GM23338 (cell line): ENCODE measurements around the gene MITF. TPM values are rescaled to one million over a fixed set of nuclear protein-coding genes. Genes with fewer than 3 reads are reported as not detected.

ENCODE experiments used
- ATAC-seq: fragments of 200-7000 bp; cut with Tn5 transposase; 3 replicates; pipeline ENCODE4 v1.9.1; 2020
- DNase-seq: peaks from one replicate; pipeline ENCODE4 v3.0.0-alpha.2; 2015; ENCODE audit warnings: low spot score
- H2AFZ ChIP-seq: fragments of 200-600 bp; sonication (generic); 2 replicates; pipeline ENCODE4 v1.8.0; 2016; ENCODE audit warnings: antibody characterized with exemption, mild to moderate bottlenecking, moderate library complexity
- H3F3A ChIP-seq: fragments of 200-600 bp; sonication (generic); replicated peaks from 2 replicates; pipeline ENCODE4 v1.8.0; 2017; ENCODE audit warnings: antibody characterized with exemption, mixed run types, low read depth
- H3K27ac ChIP-seq: fragments of 200-600 bp; sonication (generic); 2 replicates; pipeline ENCODE4 v1.6.1; 2016; ENCODE audit warnings: low read depth
- H3K27me3 ChIP-seq: fragments of 200-600 bp; sonication (generic); 2 replicates; pipeline ENCODE4 v1.8.0; 2016; ENCODE audit warnings: mild to moderate bottlenecking, mixed run types, moderate library complexity; ENCODE audit not compliant: insufficient read depth
- H3K36me3 ChIP-seq: fragments of 200-600 bp; sonication (generic); 2 replicates; pipeline ENCODE4 v1.8.0; 2016; ENCODE audit warnings: mild to moderate bottlenecking; ENCODE audit not compliant: insufficient read depth
- H3K4me1 ChIP-seq: fragments of 200-600 bp; sonication (generic); 2 replicates; pipeline ENCODE4 v1.8.0; 2016; ENCODE audit warnings: mild to moderate bottlenecking, moderate library complexity; ENCODE audit not compliant: insufficient read depth
- H3K4me2 ChIP-seq: fragments of 200-600 bp; sonication (generic); 2 replicates; pipeline ENCODE4 v1.7.1; 2017; ENCODE audit warnings: mixed run types
- H3K4me3 ChIP-seq: fragments of 200-600 bp; sonication (generic); 2 replicates; pipeline ENCODE4 v1.6.1; 2016; ENCODE audit warnings: mixed run types
- H3K79me2 ChIP-seq: fragments of 200-600 bp; sonication (generic); replicated peaks from 2 replicates; pipeline ENCODE4 v1.8.0; 2017; ENCODE audit warnings: mild to moderate bottlenecking; ENCODE audit not compliant: insufficient read depth
- H3K9me2 ChIP-seq: fragments of 200-600 bp; sonication (generic); 2 replicates; pipeline ENCODE4 v1.8.0; 2017; ENCODE audit not compliant: insufficient read depth
- H4K20me1 ChIP-seq: fragments of 200-600 bp; sonication (generic); replicated peaks from 2 replicates; pipeline ENCODE4 v1.8.0; 2017; ENCODE audit warnings: mild to moderate bottlenecking; ENCODE audit not compliant: insufficient read depth
- H3K27ac Mint-ChIP-seq: 2 replicates; pipeline ENCODE4 v1.8.0; 2020; ENCODE audit warnings: inconsistent platforms, mild to moderate bottlenecking, moderate library complexity, mixed read lengths
- H3K27me3 Mint-ChIP-seq: 3 replicates; pipeline ENCODE4 v1.8.0; 2022; ENCODE audit warnings: low read depth, mild to moderate bottlenecking, moderate library complexity, mixed read lengths, inconsistent platforms; ENCODE audit not compliant: insufficient read depth, poor library complexity
- H3K36me3 Mint-ChIP-seq: 3 replicates; pipeline ENCODE4 v1.8.0; 2021; ENCODE audit warnings: low read depth, mild to moderate bottlenecking, inconsistent platforms, moderate library complexity, mixed read lengths
- H3K4me1 Mint-ChIP-seq: 3 replicates; pipeline ENCODE4 v1.8.0; 2020; ENCODE audit warnings: mild to moderate bottlenecking, inconsistent platforms, mixed read lengths
- H3K4me3 Mint-ChIP-seq: 3 replicates; pipeline ENCODE4 v1.8.0; 2021; ENCODE audit warnings: moderate library complexity, mild to moderate bottlenecking, inconsistent platforms, mixed read lengths
- H3K9me3 Mint-ChIP-seq: 3 replicates; pipeline ENCODE4 v1.8.0; 2020; ENCODE audit warnings: moderate library complexity, mild to moderate bottlenecking, inconsistent platforms, mixed read lengths
- CTCF ChIP-seq, 2 experiments: fragments of 200-600 bp in 1 of 2; sonication (generic) in 1 of 2; conservative IDR thresholded peaks; 2 replicates each; pipeline versions ENCODE4 v1.5.1 to v1.6.1; 2016 to 2017; ENCODE audit warnings: antibody characterized with exemption in 2 of 2, low read depth in 2 of 2, mild to moderate bottlenecking in 2 of 2, moderate library complexity in 1 of 2
- EZH2 ChIP-seq: fragments of 200-600 bp; sonication (generic); IDR thresholded peaks from one replicate; pipeline ENCODE4 v1.8.0; 2017; ENCODE audit warnings: antibody characterized with exemption, mild to moderate bottlenecking, low read depth; ENCODE audit not compliant: unreplicated experiment
- EZH2phosphoT487 ChIP-seq: fragments of 200-600 bp; sonication (generic); IDR thresholded peaks from one replicate; pipeline ENCODE4 v1.8.1; 2018; ENCODE audit warnings: antibody characterized with exemption; ENCODE audit not compliant: unreplicated experiment
- STAT1 ChIP-seq: IDR thresholded peaks from one replicate; pipeline ENCODE4 v1.6.1; 2016; ENCODE audit warnings: antibody characterized with exemption; ENCODE audit not compliant: unreplicated experiment
- ZNF114 ChIP-seq: fragments of 250-450 bp; sonication (Bioruptor Pico); IDR thresholded peaks from 2 replicates; pipeline ENCODE4 v1.5.0; 2020; ENCODE audit warnings: mild to moderate bottlenecking, moderate library complexity
- ZNF331 ChIP-seq: fragments of 250-450 bp; sonication (Bioruptor Pico); IDR thresholded peaks from 2 replicates; pipeline ENCODE4 v1.5.0; 2020; ENCODE audit warnings: low read depth, mild to moderate bottlenecking, moderate library complexity
- ZNF462 ChIP-seq: fragments of 250-450 bp; sonication (Bioruptor Pico); IDR thresholded peaks from 2 replicates; pipeline ENCODE4 v1.5.0; 2020; ENCODE audit warnings: mild to moderate bottlenecking, moderate library complexity
- polyA plus RNA-seq: library from polyadenylated mRNA; unstranded; fragments of >200 nt; fragmentation: Nextera tagmentation; extraction: Ambion mirVana; gene quantifications from 2 replicates; pipeline ENCODE4 v1.2.1, GENCODE V29; 2016
- total RNA-seq: library from RNA; depleted of rRNA; stranded (reverse); fragments of >200 nt; shearing (Covaris generic); gene quantifications from 2 replicates; pipeline ENCODE4 v1.2.3, GENCODE V29; 2014

Gene MITF
- total and polyA plus RNA-seq, 2 experiments from 2014 or later = 1.9 to 2.4 TPM

DNA sequence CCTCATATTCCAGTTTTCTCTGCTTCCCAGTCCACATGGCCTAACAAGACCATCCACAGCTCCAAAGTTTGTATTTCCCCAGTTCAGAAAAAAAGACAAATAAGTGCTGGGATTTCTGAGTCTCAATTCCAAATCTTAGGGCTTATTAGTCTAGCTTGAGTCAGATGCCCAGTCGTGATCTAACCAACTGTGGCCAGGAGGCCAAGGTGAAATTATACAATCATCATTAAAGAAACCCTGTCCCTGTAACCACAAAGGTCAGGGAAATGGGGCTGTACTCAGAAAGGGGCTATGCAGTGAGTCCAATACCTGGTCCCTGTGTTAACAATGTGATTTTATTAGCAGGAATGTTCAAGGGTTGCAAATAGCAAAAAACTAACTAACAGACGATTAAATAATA lies 40.5 kb upstream of the MITF start:
- Mint-ChIP-seq H3K4me3 (no peak overlapping the region), H3K36me3 (no peaks in the 10 kb centered on the region), H3K27me3 (peaks cover 3% of the 10 kb centered on the region), H3K4me1 (no peaks in the 10 kb centered on the region; the same call in 2 of the 3 replicates), H3K9me3 (peaks cover 3% of the 10 kb centered on the region; the same call in 2 of the 3 replicates), H3K27ac (no peak overlapping the region)
- Histone ChIP-seq H3K4me1 (no peaks in the 10 kb centered on the region), H3K4me3 (no peak overlapping the region), H3K27ac (no peak overlapping the region), H3K79me2 (no peaks in the 10 kb centered on the region), H2AFZ (no peak overlapping the region), H3F3A (no peaks in the 10 kb centered on the region), H3K27me3 (no peaks in the 10 kb centered on the region), H4K20me1 (no peaks in the 10 kb centered on the region), H3K36me3 (no peaks in the 10 kb centered on the region), H3K4me2 (no peak overlapping the region), H3K9me2 (peaks cover 10% of the 10 kb centered on the region; the same call in 1 of the 2 replicates)
- no peak for TF ChIP-seq ZNF331 (CRISPR knock-in tag)
- TF ChIP-seq STAT1 = no peak
- TF ChIP-seq ZNF462 (CRISPR knock-in tag) = no peak
- no peak for TF ChIP-seq EZH2phosphoT487
- TF ChIP-seq ZNF114 = no peak
- TF ChIP-seq EZH2 = no peak
- TF ChIP-seq CTCF (conservative IDR thresholded peaks at IDR 0.05; ENCODE audit: low read depth in 2 of 2) = no peak
- DNase-seq = no peak
- ATAC-seq = no peak
